ENCODE measurements around the gene ABCB11. TPM values are rescaled to one million over a fixed set of nuclear protein-coding genes. Genes with fewer than 3 reads are reported as not detected.

Gene ABCB11
- total RNA-seq, 1 experiment from 2014 or later, result 0.11 TPM

GRCh38 chr2:168974428-168974827 is 56.7 kb downstream of the ABCB11 start:
- intact Hi-C loops (cut with micrococcal nuclease), result no loop called here
- CTCF ChIA-PET, result no interaction called here
- H3K9ac ChIP-seq (ENCODE audit: low read length), result no peak overlapping the region
- no peak overlapping the region for H3K4me3 ChIP-seq (ENCODE audit: low read length)
- H4K20me1 ChIP-seq (ENCODE audit: low read length), result no peaks in the 10 kb centered on the region
- no peak overlapping the region for H3K27ac ChIP-seq (ENCODE audit: low read length)
- TF ChIP-seq EZH2phosphoT487 (IDR thresholded peaks at IDR 0.05; ENCODE audit: borderline replicate concordance, low read length) (no peak), EZH2 (IDR thresholded peaks at IDR 0.05; ENCODE audit: low read length, unreplicated experiment) (no peak), CTCF (conservative IDR thresholded peaks at IDR 0.05; ENCODE audit: low read depth, low read length) (no peak)
- H2AFZ ChIP-seq (ENCODE audit: low read length), result no peak overlapping the region
- POLR2A ChIA-PET (ENCODE audit: unreplicated experiment), result no interaction called here
- ATAC-seq, result no peak
- no peaks in the 10 kb centered on the region for H3K9me2 ChIP-seq (replicated peaks; ENCODE audit: low read length)
- H3K27me3 ChIP-seq (ENCODE audit: low read length), result no peaks in the 10 kb centered on the region
- BruUV-seq (replicated peaks), result no TSS peak
- H3K4me1 ChIP-seq (ENCODE audit: insufficient read depth, low read length), result peaks cover 6% of the 10 kb centered on the region; the same call in 1 of the 2 replicates
- no peaks in the 10 kb centered on the region for H3K36me3 ChIP-seq (ENCODE audit: low read depth, low read length)
- H3K9me3 ChIP-seq (ENCODE audit: low read length), result no peaks in the 10 kb centered on the region
- no peaks in the 10 kb centered on the region for H3F3A ChIP-seq (ENCODE audit: low read length, unreplicated experiment)
- DNase-seq, result no peak
- H3K79me2 ChIP-seq (ENCODE audit: low read length), result no peaks in the 10 kb centered on the region
- no peak overlapping the region for H3K4me2 ChIP-seq (ENCODE audit: low read length)

- Histone ChIP-seq H3K9me3 (ENCODE audit: low read length) (no peaks in the 10 kb centered on the region), H3K36me3 (ENCODE audit: low read depth, low read length) (no peaks in the 10 kb centered on the region), H3K4me3 (ENCODE audit: low read length) (no peak overlapping the region), H3F3A (ENCODE audit: low read length, unreplicated experiment) (no peaks in the 10 kb centered on the region), H3K4me1 (ENCODE audit: insufficient read depth, low read length) (peaks cover 20% of the 10 kb centered on the region), H3K79me2 (ENCODE audit: low read length) (no peaks in the 10 kb centered on the region), H2AFZ (ENCODE audit: low read length) (no peak overlapping the region), H4K20me1 (ENCODE audit: low read length) (no peaks in the 10 kb centered on the region), H3K9me2 (replicated peaks; ENCODE audit: low read length) (no peaks in the 10 kb centered on the region), H3K4me2 (ENCODE audit: low read length) (no peak overlapping the region), H3K27ac (ENCODE audit: low read length) (no peak overlapping the region), H3K27me3 (ENCODE audit: low read length) (no peaks in the 10 kb centered on the region), H3K9ac (ENCODE audit: low read length) (no peak overlapping the region)
- TF ChIP-seq EZH2 (IDR thresholded peaks at IDR 0.05; ENCODE audit: low read length, unreplicated experiment) (no peak), EZH2phosphoT487 (IDR thresholded peaks at IDR 0.05; ENCODE audit: borderline replicate concordance, low read length) (no peak), CTCF (conservative IDR thresholded peaks at IDR 0.05; ENCODE audit: low read depth, low read length) (no peak)
- POLR2A ChIA-PET (ENCODE audit: unreplicated experiment), result no interaction called here
- CTCF ChIA-PET, result no interaction called here
- BruUV-seq (replicated peaks), result no TSS peak
- intact Hi-C loops (cut with micrococcal nuclease), result no loop called here
- DNase-seq (no peak), ATAC-seq (no peak)
Measured at GRCh38 chr2:168971261-168971660, 59.9 kb downstream of the ABCB11 start.

- Histone ChIP-seq H3K9me2 (replicated peaks; ENCODE audit: low read length) (0 out of 2 replicates have a peak, but pooled peaks cover 2% of the 10 kb centered on the region), H3K27me3 (ENCODE audit: low read length) (no peaks in the 10 kb centered on the region), H3K36me3 (ENCODE audit: low read depth, low read length) (no peaks in the 10 kb centered on the region), H3K4me3 (ENCODE audit: low read length) (no peak overlapping the region), H3K79me2 (ENCODE audit: low read length) (no peaks in the 10 kb centered on the region), H4K20me1 (ENCODE audit: low read length) (no peaks in the 10 kb centered on the region), H3K27ac (ENCODE audit: low read length) (no peak overlapping the region), H3K9me3 (ENCODE audit: low read length) (no peaks in the 10 kb centered on the region), H3K4me2 (ENCODE audit: low read length) (no peak overlapping the region), H3K9ac (ENCODE audit: low read length) (no peak overlapping the region), H3K4me1 (ENCODE audit: insufficient read depth, low read length) (peaks cover 20% of the 10 kb centered on the region), H2AFZ (ENCODE audit: low read length) (no peak overlapping the region), H3F3A (ENCODE audit: low read length, unreplicated experiment) (no peaks in the 10 kb centered on the region)
- intact Hi-C loops (cut with micrococcal nuclease), result no loop called here
- DNase-seq (no peak), ATAC-seq (no peak)
- POLR2A ChIA-PET (ENCODE audit: unreplicated experiment), result interaction anchor here (0.6 kb wide), 1 partner anchor 39 kb away, joined by 3 read pairs; no protein-coding TSS in a partner anchor
- BruUV-seq (replicated peaks), result no TSS peak
- CTCF ChIA-PET, result no interaction called here
- TF ChIP-seq EZH2phosphoT487 (IDR thresholded peaks at IDR 0.05; ENCODE audit: borderline replicate concordance, low read length) (no peak), EZH2 (IDR thresholded peaks at IDR 0.05; ENCODE audit: low read length, unreplicated experiment) (no peak), CTCF (conservative IDR thresholded peaks at IDR 0.05; ENCODE audit: low read depth, low read length) (no peak)
Measured at GRCh38 chr2:168970711-168971233, 60.4 kb downstream of the ABCB11 start.
